Activated gamma-delta T cell treated with anti-CD3 and anti-CD28 coated beads, Interleukin-2, amount 50 U/mL, for 16 hours (primary cell): Measurements from ENCODE around the gene NAP1L2.
"Not testable (repeated sequence)": the region's sequence is repeated elsewhere in the genome, so short reads cannot be mapped to it uniquely, and the experiment has no call there.

Experiments
- DNase-seq: peaks from one replicate; pipeline ENCODE4 v3.0.0-alpha.2; 2020; ENCODE audit warnings: low read depth

Gene NAP1L2

GRCh38 chrX:73214426-73215094, at the start of gene NAP1L2:
NAP1L2 (minus strand) TSS chrX:73214851; CDS start chrX:73214492, 359 bp downstream.
- DNase-seq = peak; percentile 1

DNA sequence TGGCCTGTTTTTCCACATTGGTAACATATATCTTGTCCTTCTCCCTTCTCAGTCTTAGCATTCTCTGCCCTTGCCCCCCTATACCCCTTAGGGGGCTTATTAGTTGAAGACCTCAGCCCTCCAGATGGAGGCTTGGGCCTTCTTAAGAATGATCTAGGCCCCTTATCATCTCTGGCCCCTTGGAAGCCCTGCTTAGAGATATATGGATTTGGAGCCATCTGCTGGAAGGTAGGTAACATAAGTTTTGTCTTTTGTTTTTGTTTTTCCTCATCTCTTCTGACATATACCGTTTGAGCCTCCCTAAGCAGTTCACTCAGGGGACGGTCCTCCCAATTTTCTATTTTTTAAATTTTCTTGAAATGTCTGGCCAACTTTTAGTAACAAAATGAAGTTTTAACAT, 48.3 kb upstream of the NAP1L2 start:
- no peak for DNase-seq

GRCh38 chrX:73239242-73239641, 24.6 kb upstream of the NAP1L2 start:
- DNase-seq = no peak

DNA sequence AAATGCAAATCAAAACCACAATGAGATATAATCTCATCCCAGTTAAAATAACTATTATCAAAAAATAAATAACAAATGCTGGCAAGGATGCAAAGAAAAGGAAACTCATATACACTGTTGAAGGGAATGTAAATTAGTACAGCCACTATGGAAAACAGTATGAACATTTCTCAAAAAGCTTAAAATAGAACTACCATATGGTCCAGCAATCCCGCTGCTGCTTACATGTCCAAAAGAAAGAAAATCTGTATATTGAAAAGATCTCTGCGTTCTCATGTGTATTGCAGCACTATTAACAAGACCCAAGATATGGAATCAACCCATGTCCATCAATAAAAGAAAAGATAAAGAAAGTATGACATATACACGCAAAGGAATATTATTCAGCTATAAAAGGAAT, 3.0 kb upstream of the NAP1L2 start:
- DNase-seq = no peak

- DNase-seq = no peak
These were observed 595 bp upstream of the NAP1L2 start for GRCh38 chrX:73215246-73215645.

DNA sequence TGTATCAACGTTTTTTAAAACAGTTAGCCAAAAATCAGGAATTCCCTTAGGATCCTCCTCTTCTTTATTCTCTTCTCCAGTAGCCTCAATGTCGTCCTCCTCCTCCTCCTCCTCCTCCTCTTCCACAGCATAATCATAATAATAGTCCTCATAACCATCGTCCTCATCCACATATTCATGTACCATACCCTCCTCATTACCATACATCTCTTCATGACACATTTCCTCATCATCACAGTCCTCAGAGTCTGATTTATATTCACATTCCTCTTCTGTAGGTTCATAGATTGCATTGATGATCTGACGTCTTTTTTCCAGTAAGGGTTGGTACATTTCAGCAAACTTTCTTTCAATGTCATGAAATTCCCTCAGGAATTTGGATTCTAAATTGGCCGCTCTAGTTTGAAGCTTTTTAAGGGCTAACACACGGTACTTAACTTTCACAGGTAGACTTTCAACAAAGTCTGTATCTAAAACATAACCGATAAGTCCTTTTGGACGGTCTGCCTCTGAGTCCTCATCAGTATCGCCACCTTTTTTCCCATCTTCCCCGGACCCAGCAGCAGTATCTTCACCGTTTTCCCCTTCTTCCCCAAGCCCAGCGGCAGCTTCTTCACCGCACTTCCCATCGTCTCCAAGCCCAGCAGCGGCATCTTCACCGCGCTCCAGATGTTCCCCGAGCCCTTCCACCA, 771 bp downstream of the NAP1L2 start:
- no peak for DNase-seq

GRCh38 chrX:73206366-73206765, 8.3 kb downstream of the NAP1L2 start:
- DNase-seq = no peak

DNA sequence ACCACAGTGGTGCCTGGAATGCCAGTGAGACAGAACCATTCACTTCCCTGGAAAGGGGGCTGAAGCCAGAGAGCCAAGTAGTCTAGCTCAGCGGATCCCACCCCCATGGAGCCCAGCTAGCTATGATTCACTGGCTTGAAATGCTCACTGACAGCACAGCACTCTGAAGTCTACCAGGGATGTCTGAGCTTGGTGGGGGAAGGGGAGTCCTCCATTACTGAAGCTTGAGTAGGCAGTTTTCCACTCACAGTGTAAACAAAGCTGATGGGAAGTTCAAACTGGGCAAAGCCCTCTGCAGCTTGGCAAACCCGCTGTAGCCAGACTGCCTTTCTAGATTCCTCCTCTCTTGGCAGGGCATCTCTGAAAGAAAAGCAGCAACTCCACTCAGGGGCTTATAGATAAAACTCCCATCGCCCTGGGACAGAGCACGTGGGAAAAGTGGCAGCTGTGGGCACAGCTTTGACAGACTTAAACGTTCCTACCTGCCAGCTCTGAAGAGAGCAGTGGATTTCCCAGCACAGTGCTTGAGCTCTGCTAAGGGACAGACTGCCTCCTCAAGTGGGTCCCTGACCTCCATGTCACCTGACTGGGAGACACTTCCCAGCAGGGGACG, 32.0 kb downstream of the NAP1L2 start:
- DNase-seq = no peak

- DNase-seq = not testable (repeated sequence)
These were observed 45.7 kb downstream of the NAP1L2 start for GRCh38 chrX:73168945-73169344.
